Metanephros (tissue), 1 donor: ENCODE measurements around the gene TTC32. TPM values are rescaled to one million over a fixed set of nuclear protein-coding genes. Genes with fewer than 3 reads are reported as not detected.

Experiments used
- total RNA-seq: library from RNA; depleted of rRNA; stranded (reverse); fragments of >200 nt; gene quantifications from one replicate; pipeline ENCODE4 v1.2.3, GENCODE V29; 2014

The TTC32 gene
- 18.0 TPM for total RNA-seq

DNA sequence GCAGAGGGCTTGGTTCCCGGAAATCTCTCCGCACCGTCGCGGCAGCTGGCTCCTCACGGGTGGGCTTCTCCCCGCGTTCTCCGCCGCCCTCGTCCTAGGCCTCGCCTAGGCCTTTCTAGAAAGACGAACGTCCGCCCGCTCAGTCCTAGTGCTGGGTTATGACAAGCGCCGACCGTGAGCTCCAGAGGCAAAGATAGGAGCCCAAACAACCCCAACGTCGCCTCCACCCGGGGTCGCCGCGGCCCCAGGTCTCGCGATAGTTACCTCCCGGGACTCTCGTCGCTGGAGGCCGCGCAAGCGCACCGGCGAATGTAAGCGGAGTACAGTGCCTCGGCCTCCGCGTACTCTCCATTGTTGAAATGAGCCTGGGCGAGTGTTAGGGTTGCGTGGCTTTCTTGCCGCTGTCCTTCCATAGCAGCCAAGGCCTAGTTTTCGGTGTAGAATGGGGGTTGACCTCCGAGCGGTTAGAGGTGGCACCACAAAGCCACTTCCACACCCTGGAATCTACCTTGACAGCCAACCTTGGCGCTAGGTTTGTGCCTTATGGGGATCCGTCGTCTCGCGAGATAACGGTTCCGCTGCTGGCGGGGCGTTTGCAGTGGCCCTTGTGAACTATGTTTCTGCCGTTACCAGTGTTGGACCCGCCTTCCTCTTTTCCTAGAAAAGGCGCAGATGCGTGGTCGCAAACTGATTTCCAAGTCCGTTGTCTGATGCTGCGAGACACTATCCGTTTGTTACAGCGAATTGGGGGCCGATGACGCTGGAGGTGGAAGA lies at the start of gene TTC32:
Gene TTC32, minus strand, starts transcription at position 542 of the 774 bp plus-strand sequence. Its CDS starts 129 bp downstream, at position 413.

Other genes starting within 250 kb of the TTC32 start
- gene WDR35, start 88.1 kb upstream of the TTC32 start, total RNA-seq: 18.7 TPM
- 1.5 TPM for gene MATN3, start 110.7 kb upstream of the TTC32 start, total RNA-seq
- 173 TPM for gene LAPTM4A, start 149.6 kb upstream of the TTC32 start, total RNA-seq